Activated naive CD8-positive, alpha-beta T cell treated with anti-CD3 and anti-CD28 coated beads, Interleukin-2, amount 50 U/mL, for 24 hours (primary cell): ENCODE results near the gene NANOS3.
A peak's percentile ranks its signal among the peaks of the same experiment; 100 is the strongest.
"Not testable (repeated sequence)": the region's sequence is repeated elsewhere in the genome, so short reads cannot be mapped to it uniquely, and the experiment has no call there.

ENCODE experiments used
- ATAC-seq: fragments of 150-1000 bp; cut with Tn5 transposase; one replicate; pipeline ENCODE4 v1.10.0; 2021
- DNase-seq: peaks from one replicate; pipeline ENCODE4 v3.0.0; 2021
- H3K27ac Mint-ChIP-seq: one replicate; pipeline ENCODE4 v1.8.0; 2021; ENCODE audit warnings: mild to moderate bottlenecking, mixed read lengths
- H3K27me3 Mint-ChIP-seq: one replicate; pipeline ENCODE4 v1.8.0; 2021; ENCODE audit warnings: mixed read lengths
- H3K36me3 Mint-ChIP-seq: one replicate; pipeline ENCODE4 v1.8.0; 2021; ENCODE audit warnings: low read depth, mixed read lengths
- H3K4me1 Mint-ChIP-seq: one replicate; pipeline ENCODE4 v1.8.0; 2021; ENCODE audit warnings: mixed read lengths
- H3K4me3 Mint-ChIP-seq: one replicate; pipeline ENCODE4 v1.8.0; 2021; ENCODE audit warnings: mild to moderate bottlenecking, moderate library complexity, mixed read lengths
- H3K9me3 Mint-ChIP-seq: one replicate; pipeline ENCODE4 v1.8.0; 2021; ENCODE audit warnings: mixed read lengths

NANOS3 gene

DNA sequence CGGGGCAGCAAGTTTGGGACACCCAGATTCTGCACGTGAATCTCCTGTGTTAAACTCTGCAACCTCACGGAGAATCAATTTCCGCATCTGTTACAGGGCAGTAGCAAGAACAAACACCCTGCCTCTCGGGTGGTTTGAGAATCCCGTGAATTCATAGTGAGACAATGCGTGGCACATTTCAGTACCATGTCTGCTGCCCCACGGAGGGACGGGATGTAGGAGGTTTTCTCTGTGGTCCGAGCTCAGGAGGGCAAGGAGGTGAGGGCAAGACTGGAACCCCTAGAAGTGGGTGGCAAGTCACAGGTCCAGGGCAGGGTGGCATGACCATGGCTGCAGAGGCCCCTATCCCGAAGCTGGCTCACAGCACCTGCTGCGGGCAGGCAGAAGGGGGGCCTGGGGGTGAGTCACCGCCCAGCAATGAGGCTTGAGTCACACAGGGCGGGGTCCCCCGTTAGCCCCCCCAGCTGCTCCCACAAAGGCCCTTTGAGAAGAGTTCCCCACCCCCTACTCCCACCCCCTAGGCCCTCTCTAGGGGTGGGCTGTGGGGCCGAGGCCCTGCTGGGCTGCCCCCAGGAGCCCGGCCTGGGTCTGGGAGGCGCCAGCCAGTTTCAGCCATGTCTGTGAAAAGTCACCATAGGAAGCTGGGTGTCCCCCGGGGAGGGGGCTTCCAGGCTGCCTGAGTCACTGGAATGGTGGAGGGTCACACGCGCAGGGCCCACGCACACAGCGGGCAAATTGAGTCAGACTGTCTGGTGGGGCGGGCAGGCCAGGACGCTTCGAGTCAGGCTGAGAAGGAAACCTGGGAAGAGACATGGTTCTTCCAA, 25.8 kb upstream of the NANOS3 start:
- Mint-ChIP-seq H3K4me1 (peaks cover 46% of the 10 kb centered on the region), H3K4me3 (peak overlapping the region; percentile 79), H3K36me3 (peaks cover 3% of the 10 kb centered on the region), H3K27me3 (peaks cover 3% of the 10 kb centered on the region), H3K27ac (peak overlapping the region; percentile 95), H3K9me3 (no peaks in the 10 kb centered on the region)
- DNase-seq (peak; percentile 79), ATAC-seq (peak; percentile 20)

DNA sequence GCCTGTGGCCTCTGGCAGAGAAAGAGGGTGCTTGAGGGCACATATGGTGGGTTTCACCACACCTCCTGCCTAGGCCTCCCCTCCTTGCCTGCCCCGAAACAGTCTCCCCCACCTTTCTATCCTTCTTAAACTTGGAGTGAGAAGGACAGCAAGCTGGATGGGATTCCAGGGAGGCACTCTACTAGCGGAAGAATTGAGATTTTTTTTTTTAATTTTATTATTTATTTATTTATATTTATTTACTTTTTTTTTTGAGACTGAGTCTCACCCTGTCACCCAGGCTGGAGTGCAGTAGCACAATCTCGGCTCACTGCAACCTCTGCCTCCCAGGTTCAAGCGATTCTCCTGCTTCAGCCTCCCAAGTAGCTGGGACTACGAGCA, 25.2 kb upstream of the NANOS3 start:
- not testable (repeated sequence) for H3K9me3 Mint-ChIP-seq, H3K27me3 Mint-ChIP-seq, DNase-seq, H3K36me3 Mint-ChIP-seq, ATAC-seq
- peak overlapping the region; percentile 74 for H3K27ac Mint-ChIP-seq
- peaks cover 40% of the 10 kb centered on the region for H3K4me1 Mint-ChIP-seq
- peak overlapping the region; percentile 24 for H3K4me3 Mint-ChIP-seq

- not testable (repeated sequence) for ATAC-seq, H3K27ac Mint-ChIP-seq
Observed at GRCh38 chr19:13852171-13852707, 24.7 kb upstream of the NANOS3 start.

DNA sequence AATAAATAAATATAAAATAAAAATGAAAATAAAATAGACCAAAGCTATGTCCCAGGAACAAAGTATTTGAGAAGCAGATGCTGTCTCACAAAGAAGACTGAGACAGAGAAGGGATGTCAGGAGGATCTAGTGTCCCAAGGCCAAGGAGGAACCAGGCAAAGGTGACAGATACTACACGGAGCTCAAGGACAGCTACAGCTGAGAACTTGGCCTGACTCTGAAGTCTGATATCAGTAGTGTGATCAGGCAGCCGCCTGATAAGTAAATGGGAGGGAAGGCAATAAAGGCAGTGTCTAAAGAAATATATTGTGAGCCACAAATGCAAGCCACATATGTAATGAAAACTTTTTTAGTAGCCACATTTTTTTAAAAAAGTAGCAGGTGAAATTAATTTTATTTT, 20.4 kb upstream of the NANOS3 start:
- DNase-seq: no peak
- Mint-ChIP-seq H3K9me3 (no peaks in the 10 kb centered on the region), H3K4me1 (peaks cover 20% of the 10 kb centered on the region), H3K4me3 (no peak overlapping the region), H3K27ac (no peak overlapping the region), H3K27me3 (no peaks in the 10 kb centered on the region), H3K36me3 (no peaks in the 10 kb centered on the region)
- ATAC-seq: no peak

More at GRCh38 chr19:13852171-13852707, 24.7 kb upstream of the NANOS3 start:
- H3K27me3 Mint-ChIP-seq, H3K9me3 Mint-ChIP-seq, H3K36me3 Mint-ChIP-seq, DNase-seq, H3K4me3 Mint-ChIP-seq: not testable (repeated sequence)
- H3K4me1 Mint-ChIP-seq: peaks cover 35% of the 10 kb centered on the region

DNA sequence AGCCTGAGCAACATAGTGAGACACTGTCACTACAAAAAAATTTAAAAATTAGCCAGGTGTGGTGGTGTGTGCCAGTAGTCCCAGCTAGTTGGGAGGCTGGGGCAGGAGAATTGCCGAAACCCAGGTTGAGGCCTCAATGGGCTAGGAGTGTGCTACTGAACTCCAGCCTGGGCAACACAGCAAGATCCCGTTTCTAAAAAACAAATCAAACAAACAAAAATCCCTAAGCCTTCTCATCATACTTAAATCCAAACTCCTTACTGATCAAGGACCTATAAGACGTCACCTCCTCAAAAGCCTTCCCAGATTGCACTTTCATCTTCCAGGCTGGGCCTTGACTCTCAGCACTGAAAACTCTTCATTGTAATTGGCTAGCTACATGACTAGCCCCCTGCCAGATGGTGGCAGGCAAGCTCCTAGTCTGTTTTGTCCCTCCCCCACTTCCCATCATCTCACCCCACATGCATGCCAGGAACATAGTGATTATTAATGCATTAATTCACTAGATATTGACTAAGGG, 17.5 kb upstream of the NANOS3 start:
- Mint-ChIP-seq H3K27ac (peak overlapping the region; percentile 47), H3K27me3 (peaks cover 8% of the 10 kb centered on the region)

DNA sequence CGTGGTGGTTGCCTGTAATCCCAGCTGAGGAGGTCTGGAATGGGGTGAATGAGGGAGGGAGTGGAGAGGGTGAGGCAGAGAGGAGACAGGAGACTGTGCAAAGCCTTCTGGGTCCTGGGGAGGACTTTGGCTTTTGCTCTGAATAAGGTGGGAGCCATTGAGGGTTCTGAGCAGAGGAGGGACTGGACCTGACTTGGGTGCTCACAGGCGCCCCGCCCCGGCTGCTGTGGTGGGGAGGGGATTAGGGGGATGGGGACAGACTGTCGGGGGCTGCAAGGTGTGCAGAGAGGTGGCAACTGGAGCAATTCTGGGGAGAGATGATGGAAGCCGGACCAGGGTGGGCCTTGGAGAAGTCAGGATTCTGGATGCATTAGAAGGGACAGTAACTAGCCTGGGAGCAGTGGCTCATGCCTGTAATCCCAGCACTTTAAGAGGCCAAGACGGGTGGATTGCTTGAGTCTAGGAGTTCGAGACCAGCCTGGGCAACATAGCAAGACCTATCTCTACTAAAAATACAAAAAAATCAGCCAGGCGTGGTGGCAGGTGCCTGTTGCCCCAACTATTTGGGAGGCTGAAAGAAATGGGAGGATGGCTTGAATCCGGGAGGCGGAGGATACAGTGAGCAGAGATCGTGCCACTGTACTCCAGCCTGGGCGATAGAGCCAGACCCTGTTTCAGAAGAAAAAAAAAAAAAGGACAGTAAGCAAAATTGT, 16.1 kb upstream of the NANOS3 start:
- Mint-ChIP-seq H3K9me3 (no peaks in the 10 kb centered on the region), H3K27ac (peak overlapping the region; percentile 93), H3K36me3 (no peaks in the 10 kb centered on the region), H3K4me3 (peak overlapping the region; percentile 86), H3K27me3 (peaks cover 12% of the 10 kb centered on the region), H3K4me1 (peaks cover 42% of the 10 kb centered on the region)
- ATAC-seq: no peak
- DNase-seq: no peak

More for the DNA sequence above, 17.5 kb upstream of the NANOS3 start:
- no peak overlapping the region for H3K4me3 Mint-ChIP-seq
- H3K4me1 Mint-ChIP-seq: peaks cover 38% of the 10 kb centered on the region
- DNase-seq (no peak), ATAC-seq (no peak)
- no peaks in the 10 kb centered on the region for H3K9me3 Mint-ChIP-seq
- no peaks in the 10 kb centered on the region for H3K36me3 Mint-ChIP-seq

DNA sequence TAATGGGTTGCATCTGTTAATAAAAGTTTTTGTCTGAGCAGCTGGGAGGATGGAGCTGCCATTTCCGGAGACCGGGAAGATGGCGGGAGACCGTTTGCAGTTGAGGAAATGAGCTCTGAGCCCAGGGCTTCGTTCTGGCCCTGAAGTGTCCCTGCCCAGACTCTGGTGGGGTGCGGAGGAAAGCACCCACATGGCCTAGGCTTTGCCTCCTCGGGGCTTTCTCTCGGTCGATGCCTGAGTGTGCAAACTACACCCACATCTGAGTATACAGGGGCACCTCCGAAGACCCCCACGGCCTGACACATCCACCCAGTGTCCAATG, 15.6 kb upstream of the NANOS3 start:
- DNase-seq (peak; percentile 54), ATAC-seq (peak; percentile 55)
- H3K4me3 Mint-ChIP-seq: peak overlapping the region; percentile 86
- H3K36me3 Mint-ChIP-seq: peaks cover under 1% of the 10 kb centered on the region
- H3K9me3 Mint-ChIP-seq: no peaks in the 10 kb centered on the region
- H3K4me1 Mint-ChIP-seq: peaks cover 44% of the 10 kb centered on the region
- peak overlapping the region; percentile 93 for H3K27ac Mint-ChIP-seq
- H3K27me3 Mint-ChIP-seq: peaks cover 16% of the 10 kb centered on the region

- Mint-ChIP-seq H3K36me3 (peaks cover 2% of the 10 kb centered on the region), H3K4me3 (peak overlapping the region; percentile 86), H3K9me3 (no peaks in the 10 kb centered on the region), H3K27me3 (peaks cover 20% of the 10 kb centered on the region), H3K27ac (peak overlapping the region; percentile 93), H3K4me1 (peaks cover 48% of the 10 kb centered on the region)
- ATAC-seq (peak; percentile 90), DNase-seq (peak; percentile 94)
Observed at GRCh38 chr19:13861714-13862531, 15.0 kb upstream of the NANOS3 start.

DNA sequence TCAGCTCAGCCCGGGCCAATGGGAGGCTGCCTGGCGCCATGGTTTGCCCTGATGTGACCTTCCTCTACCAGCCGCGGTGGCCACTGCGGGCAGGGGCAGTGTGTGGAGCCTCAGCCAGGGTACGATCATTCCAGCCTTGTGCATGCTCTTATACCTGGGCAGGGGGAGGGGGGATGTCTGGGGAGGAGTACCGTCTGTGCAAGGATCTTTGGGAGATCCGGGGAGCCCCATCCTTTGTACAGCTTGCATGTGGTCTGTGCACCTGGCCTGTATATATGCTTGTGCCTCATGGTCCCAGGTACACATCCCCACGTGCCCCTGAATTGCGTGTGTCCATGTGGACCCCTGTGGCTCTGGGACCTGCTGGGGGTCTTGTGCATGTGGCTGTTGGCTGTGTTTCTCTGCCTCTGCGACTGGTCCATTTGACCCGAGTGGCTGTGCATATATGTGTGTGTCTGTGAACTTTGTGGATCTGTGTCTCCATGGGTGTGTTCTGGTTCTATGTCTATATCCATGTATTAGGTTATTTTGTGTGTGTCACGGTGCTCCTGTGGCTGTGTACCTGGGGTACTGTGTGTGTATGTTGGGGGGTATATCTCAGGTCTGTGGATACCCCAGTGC, 12.8 kb upstream of the NANOS3 start:
- H3K9me3 Mint-ChIP-seq: no peaks in the 10 kb centered on the region
- peaks cover 54% of the 10 kb centered on the region for H3K4me1 Mint-ChIP-seq
- peaks cover 25% of the 10 kb centered on the region for H3K27me3 Mint-ChIP-seq
- peak overlapping the region; percentile 37 for H3K27ac Mint-ChIP-seq
- no peak for ATAC-seq
- H3K4me3 Mint-ChIP-seq: peak overlapping the region; percentile 74
- no peak for DNase-seq
- H3K36me3 Mint-ChIP-seq: peaks cover 2% of the 10 kb centered on the region

- Mint-ChIP-seq H3K27ac (peak overlapping the region; percentile 37), H3K4me3 (peak overlapping the region; percentile 74), H3K9me3 (no peaks in the 10 kb centered on the region), H3K4me1 (peaks cover 49% of the 10 kb centered on the region), H3K36me3 (peaks cover 2% of the 10 kb centered on the region), H3K27me3 (peaks cover 27% of the 10 kb centered on the region)
- no peak for DNase-seq
- ATAC-seq: no peak
Observed at GRCh38 chr19:13864667-13865570, 12.0 kb upstream of the NANOS3 start.

DNA sequence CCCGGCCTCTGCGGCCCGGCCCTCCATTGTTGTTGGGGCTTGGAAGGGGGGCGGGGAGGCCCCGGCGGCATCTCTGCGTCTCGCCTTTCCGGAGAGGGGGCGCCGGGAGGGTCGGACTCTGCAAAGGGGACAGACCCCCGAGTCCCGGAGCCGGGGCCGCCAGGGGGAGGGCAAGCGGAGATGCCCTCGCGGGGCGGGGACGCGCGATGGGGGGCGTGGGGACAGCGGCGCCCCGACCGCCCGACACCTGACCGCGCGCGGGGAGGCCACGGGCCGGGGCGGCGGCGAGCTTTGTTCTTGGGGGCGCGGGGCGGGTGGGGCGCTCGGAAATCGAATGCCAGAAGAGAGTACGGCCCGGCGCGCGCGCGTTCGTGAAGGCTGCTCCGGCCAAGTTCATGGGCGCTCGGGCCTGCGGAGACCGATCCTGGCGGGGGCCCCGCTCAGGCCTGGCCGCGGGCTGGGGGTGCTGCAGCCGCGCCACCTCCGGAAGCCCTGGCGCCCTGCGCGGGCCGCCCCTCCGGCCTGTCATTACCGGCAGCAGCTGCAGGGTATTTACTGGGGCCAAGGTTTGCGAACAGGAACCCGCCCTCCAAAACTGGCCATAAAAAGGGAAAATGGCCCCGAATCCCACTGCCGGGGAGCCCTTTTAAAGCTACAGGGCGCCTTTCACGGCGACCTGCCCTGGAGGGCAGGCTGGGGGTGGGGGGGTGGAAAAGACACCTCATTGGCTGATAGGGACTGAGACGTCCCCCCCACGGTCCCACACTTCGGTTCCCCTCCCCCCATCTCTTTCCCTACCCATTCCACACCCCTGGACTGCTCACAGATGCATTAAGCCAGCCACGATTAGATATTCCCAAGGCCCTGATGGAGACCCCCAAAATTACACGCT, 11.1 kb upstream of the NANOS3 start:
- Mint-ChIP-seq H3K4me1 (peaks cover 44% of the 10 kb centered on the region), H3K4me3 (peak overlapping the region; percentile 77), H3K27me3 (peaks cover 27% of the 10 kb centered on the region), H3K27ac (peak overlapping the region; percentile 16), H3K9me3 (no peaks in the 10 kb centered on the region), H3K36me3 (peaks cover 2% of the 10 kb centered on the region)
- DNase-seq (no peak), ATAC-seq (no peak)

- no peak for DNase-seq
- H3K36me3 Mint-ChIP-seq: peaks cover 2% of the 10 kb centered on the region
- H3K4me3 Mint-ChIP-seq: peak overlapping the region; percentile 77
- no peak for ATAC-seq
- H3K27ac Mint-ChIP-seq: peak overlapping the region; percentile 16
- peaks cover 31% of the 10 kb centered on the region for H3K27me3 Mint-ChIP-seq
- peaks cover 36% of the 10 kb centered on the region for H3K4me1 Mint-ChIP-seq
- H3K9me3 Mint-ChIP-seq: no peaks in the 10 kb centered on the region
Observed at GRCh38 chr19:13866463-13867046, 10.4 kb upstream of the NANOS3 start.
